ENCODE measurements around the gene SLAMF1.
A peak's percentile ranks its signal among the peaks of the same experiment; 100 is the strongest.
"Not testable (repeated sequence)": the region's sequence is repeated elsewhere in the genome, so short reads cannot be mapped to it uniquely, and the experiment has no call there.

Gene SLAMF1

DNA sequence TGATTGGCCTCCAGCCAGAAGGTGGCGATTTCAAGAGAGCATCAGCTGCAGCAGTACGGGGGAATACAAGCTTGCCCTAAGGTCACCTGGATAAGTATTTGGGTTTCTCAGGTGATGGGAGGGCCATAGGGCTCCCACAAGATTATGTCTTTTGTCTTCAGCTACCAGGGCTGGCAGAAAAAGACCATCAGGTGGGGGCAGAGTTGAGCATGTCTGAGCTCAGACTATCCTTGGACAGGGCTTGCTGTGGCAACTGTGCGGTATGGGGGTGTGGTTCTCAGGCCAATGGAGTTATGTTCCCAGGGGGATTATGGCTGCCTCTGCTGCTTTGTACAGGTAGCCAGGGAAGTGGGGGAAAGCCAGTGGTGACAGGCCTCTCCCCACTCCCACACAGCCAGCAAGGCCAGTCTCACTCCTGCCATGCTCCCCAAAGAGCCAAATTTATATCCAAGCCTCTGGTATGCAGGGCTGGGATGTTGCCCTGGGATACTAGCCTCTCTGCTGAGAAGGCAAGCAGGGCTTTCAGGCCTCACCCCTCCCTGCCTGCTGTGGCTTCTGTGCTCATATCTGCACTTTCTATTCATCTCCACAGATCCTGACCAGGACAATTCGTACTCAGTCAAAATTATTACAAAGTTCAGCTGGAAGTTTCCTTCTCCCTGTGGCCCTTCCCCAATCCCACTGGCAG, 40.9 kb downstream of the SLAMF1 start:
- DNase-seq (ENCODE audit: low spot score), result no peak

- DNase-seq (ENCODE audit: low spot score), result no peak
Observed at GRCh38 chr1:160605205-160605604, 41.6 kb downstream of the SLAMF1 start.

DNA sequence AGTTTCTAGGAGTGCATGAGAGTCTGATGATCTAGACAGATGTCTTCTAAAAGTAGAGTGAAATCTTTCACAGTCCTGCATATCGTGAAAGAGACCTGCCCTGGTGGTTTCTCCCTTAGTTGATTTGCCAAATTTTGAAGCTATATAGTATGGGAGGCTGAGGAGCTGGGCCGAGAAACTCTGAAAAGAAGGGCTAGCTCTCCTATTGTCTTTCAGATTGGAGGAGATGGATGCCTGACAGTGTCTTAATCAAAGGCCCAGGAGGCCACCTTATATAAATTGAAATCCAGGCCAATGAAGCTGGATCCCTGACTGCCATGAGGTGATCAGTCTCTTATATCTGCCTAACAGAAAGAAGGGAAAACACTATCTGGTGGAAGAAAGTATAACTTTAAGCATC, 49.1 kb downstream of the SLAMF1 start:
- no peak for DNase-seq (ENCODE audit: low spot score)

DNA sequence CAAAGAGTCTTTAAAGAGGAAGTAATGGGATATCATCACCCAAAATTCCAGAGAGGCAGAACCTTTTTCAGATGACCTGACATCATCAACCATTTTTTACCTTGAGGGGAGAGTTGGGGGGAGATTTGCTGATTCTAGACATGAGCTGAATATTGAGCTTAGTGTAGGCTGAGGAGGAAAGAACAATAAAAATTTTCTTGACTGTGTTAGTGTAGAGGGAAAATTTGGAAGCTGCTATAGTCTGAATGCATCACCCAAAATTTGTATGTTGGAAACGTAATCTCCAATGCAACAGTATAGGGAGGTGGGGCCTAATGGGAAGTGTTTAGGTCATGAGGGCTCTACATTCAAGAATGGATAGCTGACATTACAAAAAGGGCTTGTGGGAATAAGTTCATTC, 49.8 kb downstream of the SLAMF1 start:
- DNase-seq (ENCODE audit: low spot score), result no peak

GRCh38 chr1:160590488-160590887, 56.4 kb downstream of the SLAMF1 start:
- DNase-seq (ENCODE audit: low spot score), result no peak

DNA sequence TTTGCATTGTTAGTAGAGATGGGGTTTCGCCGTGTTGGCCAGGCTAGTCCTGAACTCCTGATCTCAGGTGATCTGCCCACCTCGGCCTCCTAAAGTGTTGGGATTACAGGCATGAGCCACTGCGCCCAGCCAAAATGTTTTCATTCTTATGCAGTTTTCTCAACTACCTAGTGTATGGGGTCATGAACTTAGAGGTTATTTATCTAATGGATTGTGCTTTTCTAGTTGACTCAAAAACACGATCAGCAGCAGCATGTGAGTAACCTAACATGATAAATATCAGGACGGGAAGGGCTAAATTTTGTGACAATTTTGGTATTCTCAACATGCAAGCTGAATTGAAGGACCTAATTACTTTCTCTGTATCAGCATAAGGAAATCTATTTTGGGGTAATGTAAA, 58.4 kb downstream of the SLAMF1 start:
- DNase-seq (ENCODE audit: low spot score), result no peak

GRCh38 chr1:160584784-160585183, 62.1 kb downstream of the SLAMF1 start:
- no peak for DNase-seq (ENCODE audit: low spot score)

DNA sequence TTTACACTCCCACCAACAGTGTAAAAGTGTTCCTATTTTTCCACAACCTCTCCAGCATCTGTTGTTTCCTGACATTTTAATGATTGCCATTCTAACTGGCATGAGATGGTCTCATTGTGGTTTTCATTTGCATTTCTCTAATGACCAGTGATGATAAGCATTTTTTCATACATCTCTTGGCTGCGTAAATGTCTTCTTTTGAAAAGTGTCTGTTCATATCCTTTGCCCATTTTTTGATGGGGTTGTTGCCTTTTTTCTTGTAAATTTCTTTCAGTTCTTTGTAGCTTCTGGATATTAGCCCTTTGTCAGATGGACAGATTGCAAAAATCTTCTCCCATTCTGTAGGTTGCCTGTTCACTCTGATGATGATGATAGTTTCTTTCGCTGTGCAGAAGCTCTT, 63.9 kb downstream of the SLAMF1 start:
- DNase-seq (ENCODE audit: low spot score), result not testable (repeated sequence)

DNA sequence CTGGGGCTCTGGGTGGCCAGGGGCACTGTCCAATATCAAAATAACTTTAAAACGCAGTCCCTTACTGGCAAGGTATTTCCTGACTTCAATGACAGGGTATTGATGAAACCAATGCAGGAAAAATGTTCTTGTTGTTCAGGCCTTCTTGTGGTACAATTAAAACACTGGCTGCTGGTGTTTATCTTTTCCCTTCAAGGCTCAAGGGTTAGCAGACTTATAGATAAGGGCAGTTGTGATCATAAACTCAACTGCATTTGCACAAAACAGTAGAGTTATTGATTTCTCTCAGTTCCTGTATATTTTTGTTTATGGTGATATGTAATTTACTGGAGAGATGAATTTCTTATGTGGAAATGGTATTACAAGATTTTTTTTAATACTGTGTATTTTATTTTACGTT, 64.9 kb downstream of the SLAMF1 start:
- DNase-seq (ENCODE audit: low spot score), result no peak

- DNase-seq (ENCODE audit: low spot score), result no peak
Observed at GRCh38 chr1:160580221-160580812, 66.5 kb downstream of the SLAMF1 start.

DNA sequence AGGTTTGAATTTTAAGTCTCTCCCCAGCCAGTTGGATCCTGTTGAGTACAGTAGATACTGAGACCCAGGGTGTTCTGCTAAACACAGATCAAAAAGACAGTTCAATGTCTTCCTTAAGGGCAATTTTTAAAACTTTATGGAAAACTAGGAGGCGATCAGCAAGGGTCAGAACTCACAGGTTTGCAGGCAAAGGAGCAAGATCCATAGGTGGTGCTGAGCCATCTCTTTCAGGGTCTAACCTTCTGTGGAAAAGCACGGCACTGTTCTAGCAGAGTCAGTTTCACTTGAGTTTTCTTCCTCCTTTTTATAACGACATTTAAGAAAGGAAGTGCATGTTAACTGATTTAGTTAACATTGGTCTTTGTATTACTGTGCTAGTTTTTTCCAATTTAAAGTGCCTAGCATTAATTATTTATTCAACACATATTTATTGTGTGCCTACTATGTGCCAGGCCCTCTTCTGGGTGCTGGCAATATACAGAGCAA, 67.6 kb downstream of the SLAMF1 start, which contains the start of gene CD84:
CD84 (minus strand) TSS at position 281 of the 486 bp plus-strand sequence; CDS start at position 222, 59 bp downstream.
- DNase-seq (ENCODE audit: low spot score), result peak; percentile 36

GRCh38 chr1:160578525-160579191, 68.2 kb downstream of the SLAMF1 start:
- no peak for DNase-seq (ENCODE audit: low spot score)

DNA sequence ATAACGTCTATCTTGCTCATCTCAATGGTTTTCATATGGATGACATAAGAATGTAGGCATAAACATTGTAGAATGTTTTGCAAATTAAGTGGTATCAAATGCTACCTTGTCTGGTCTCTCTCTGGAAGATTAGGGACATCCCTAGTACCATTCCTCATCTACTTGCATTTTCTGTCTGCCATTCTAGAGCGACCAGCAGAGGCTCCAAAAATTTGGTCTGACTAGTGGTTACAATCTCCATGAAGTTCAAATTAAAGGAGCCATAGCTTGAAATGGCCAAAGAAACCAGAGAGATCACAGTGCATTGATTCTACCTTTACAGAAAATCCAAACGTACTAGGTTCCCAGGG, 68.7 kb downstream of the SLAMF1 start:
- DNase-seq (ENCODE audit: low spot score), result no peak

- no peak for DNase-seq (ENCODE audit: low spot score)
Observed at GRCh38 chr1:160577671-160578070, 69.2 kb downstream of the SLAMF1 start.

GRCh38 chr1:160576884-160577283, 70.0 kb downstream of the SLAMF1 start:
- DNase-seq (ENCODE audit: low spot score), result no peak

GRCh38 chr1:160576390-160576789, 70.5 kb downstream of the SLAMF1 start:
- DNase-seq (ENCODE audit: low spot score), result no peak

DNA sequence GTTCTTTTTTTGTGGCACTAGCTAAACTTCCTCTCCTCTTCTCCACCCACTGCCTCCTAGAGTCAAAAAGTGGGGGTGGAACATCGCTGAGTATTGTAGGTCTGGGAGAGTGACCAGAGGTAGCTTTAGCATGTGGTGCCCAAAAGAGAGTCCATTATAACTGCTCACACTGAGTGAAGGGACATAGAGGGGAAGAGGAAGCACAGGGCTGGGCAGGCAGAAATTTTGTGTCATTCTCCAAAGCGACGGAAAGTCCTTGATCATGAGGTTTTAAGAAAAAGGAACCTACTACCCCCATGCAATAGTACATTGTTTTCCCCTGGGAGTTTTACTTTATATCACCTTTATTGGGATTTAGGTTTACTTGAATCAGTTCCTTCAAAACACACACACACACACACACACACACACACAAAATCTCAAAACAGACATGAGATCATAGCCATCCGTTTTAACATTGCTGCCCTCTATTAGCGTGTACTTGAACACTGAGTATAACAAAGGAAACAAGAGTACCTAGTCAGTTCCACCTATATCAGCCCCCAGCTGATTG, 71.7 kb downstream of the SLAMF1 start:
- peak; percentile 45 for DNase-seq (ENCODE audit: low spot score)

GRCh38 chr1:160570840-160571239, 76.0 kb downstream of the SLAMF1 start:
- no peak for DNase-seq (ENCODE audit: low spot score)

GRCh38 chr1:160569806-160570205, 77.0 kb downstream of the SLAMF1 start:
- DNase-seq (ENCODE audit: low spot score), result no peak

DNA sequence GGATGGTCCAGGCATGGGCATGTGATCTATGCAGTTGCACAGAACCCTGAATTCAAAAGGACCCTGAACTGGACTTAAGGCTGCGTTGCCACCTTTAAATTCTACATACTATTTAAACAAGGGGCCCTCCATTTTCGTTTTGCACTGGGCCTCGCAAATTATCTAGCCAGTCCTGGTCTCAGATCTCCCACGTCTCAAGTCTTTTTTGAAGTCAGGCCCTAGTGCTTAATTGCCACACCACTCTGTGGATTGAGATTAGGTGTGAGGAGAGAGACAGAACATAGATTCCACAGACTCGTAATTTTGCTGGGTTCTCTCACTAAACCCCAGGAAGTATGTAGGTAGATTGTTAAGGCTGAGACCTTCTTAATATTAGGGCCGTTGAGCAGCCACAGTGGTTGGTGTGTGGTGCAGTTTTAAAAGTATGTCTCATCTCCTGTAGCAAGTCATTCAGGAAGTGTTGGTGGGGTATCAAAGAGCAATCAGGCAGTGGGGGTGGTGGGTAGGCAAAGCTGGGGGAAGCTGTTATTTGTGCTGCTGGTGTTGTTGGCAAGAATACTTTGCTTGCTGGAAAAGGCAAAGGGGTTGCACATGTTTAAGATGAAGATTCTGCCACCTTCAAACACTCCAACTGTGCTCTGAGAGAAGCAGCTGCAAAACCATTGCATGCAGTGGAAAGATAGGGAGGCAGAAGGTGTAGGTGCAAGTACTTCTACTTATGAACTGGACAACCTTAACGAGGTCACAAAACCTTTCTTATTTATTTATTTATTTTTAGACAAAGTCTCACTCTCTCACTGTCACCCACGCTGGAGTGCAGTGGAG, 78.8 kb downstream of the SLAMF1 start:
- DNase-seq (ENCODE audit: low spot score), result no peak

DNA sequence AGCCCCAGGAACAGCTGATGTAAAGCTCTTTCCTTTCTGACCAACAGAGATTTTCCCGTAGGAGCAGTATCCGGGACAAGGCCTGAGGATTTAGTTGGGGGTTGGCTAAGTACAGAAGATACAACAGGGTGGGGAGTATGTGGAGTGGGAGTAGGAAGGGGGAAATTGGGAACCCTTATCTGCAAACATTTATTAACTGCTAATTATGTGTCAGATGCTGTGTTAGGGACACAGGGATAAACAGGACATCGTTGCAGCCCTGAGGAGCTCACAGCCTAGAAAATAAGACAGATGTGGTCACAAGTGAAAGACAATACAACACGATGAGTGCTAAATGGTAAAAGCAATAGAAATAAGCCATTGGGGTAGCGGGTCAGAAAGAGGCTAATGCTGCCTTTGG, 79.5 kb downstream of the SLAMF1 start:
- no peak for DNase-seq (ENCODE audit: low spot score)

DNA sequence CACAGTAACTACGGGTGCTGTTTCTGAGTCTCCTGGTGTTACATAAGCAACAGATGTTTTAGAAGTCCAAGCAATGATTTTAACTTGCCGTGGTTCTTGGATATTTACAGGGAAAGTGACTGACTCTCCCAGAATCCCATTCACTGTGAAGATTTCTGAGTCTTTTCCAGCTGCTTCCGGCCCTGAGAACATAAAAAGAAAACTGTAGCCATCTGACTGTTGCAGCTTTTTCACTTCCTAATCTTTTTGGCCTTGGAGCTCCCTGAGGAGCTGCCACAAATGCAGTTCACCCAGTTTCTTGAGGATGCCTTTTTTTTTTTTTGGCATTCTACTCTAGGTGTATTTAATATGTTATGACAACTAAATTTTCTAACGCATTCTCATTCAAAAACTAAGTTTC, 81.3 kb downstream of the SLAMF1 start:
- DNase-seq (ENCODE audit: low spot score), result no peak

All from germinal center (tissue), 1 donor.